Measurements from ENCODE around the gene PRKCE.

DNA sequence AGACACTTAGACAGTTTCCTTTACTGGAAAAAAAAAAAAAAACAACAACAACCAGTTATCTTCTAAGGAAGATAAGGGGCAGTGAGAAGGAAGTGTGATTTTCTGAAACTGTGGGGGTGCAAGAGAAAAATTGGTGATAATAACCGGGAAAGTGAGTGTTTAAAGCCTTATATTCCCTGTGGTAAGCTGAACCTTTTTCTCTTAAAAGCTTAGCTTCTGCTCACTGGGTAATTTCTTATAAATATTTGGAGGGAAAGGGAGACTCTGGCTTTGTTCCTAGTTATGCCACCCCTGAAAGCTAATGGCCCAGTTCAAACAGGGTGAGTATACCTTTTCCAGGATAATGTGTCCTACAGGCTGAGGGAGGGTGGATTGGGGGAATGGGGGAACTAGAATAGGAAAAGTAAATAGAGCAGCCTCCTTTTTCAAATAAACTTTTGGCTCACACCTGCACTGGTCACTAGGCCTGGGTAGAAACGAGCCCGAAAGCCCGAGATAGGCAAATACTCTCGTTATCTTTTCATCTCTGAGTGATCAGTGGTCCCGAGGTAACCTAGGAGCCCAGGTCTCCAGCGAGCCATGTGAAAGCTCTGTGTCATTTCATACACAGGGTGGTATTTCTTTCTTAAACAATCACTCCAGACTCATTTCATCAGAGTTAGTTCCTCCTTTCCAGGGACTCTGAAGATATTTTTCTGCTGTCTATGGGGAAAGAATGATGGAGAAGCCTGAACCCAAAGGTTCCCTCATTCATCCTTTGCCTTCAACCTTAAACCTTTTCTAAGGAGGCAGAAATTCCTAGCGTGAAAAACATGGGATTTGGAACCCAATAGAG is 24.9 kb upstream of the PRKCE start:
- TF ChIP-seq, protein P1, sequence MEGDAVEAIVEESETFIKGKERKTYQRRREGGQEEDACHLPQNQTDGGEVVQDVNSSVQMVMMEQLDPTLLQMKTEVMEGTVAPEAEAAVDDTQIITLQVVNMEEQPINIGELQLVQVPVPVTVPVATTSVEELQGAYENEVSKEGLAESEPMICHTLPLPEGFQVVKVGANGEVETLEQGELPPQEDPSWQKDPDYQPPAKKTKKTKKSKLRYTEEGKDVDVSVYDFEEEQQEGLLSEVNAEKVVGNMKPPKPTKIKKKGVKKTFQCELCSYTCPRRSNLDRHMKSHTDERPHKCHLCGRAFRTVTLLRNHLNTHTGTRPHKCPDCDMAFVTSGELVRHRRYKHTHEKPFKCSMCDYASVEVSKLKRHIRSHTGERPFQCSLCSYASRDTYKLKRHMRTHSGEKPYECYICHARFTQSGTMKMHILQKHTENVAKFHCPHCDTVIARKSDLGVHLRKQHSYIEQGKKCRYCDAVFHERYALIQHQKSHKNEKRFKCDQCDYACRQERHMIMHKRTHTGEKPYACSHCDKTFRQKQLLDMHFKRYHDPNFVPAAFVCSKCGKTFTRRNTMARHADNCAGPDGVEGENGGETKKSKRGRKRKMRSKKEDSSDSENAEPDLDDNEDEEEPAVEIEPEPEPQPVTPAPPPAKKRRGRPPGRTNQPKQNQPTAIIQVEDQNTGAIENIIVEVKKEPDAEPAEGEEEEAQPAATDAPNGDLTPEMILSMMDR (conservative IDR thresholded peaks at IDR 0.05; ENCODE audit: low read depth, low read length): no peak
- no peak for TF ChIP-seq EZH2 (IDR thresholded peaks at IDR 0.05; ENCODE audit: borderline replicate concordance, low read depth, low read length, poor library complexity, severe bottlenecking)
